ENCODE data around the gene TTC29.
"Not testable (repeated sequence)": the region's sequence is repeated elsewhere in the genome, so short reads cannot be mapped to it uniquely, and the experiment has no call there.

TTC29 gene

DNA sequence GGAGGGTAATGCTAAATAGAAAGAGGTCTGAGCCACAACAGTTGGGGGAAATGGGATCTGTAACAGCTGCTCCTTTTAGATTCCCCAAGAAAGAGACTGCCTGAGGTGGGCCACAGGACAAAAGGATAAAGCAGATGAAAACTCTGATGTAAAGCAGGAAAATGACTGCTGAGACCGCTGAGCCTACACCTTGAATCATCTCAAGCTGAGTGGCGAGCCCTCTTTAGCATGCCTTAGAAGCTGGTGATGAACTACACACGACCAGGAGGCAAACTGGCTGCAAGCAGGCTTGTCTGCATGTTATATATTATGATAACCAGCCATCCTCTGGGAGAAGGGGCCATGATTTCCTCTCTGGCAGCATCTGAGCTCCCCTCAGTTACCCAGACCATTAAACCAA, 88.4 kb downstream of the TTC29 start:
- DNase-seq (ENCODE audit: extremely low read depth in 1 of 2, low read depth in 1 of 2) = no peak

- no peak for DNase-seq (ENCODE audit: extremely low read depth in 1 of 2, low read depth in 1 of 2)
Observed at GRCh38 chr4:146855761-146856160, 89.9 kb downstream of the TTC29 start.

GRCh38 chr4:146852360-146852759, 93.3 kb downstream of the TTC29 start:
- no peak for DNase-seq (ENCODE audit: extremely low read depth in 1 of 2, low read depth in 1 of 2)

GRCh38 chr4:146847345-146847744, 98.3 kb downstream of the TTC29 start:
- no peak for DNase-seq (ENCODE audit: extremely low read depth in 1 of 2, low read depth in 1 of 2)

GRCh38 chr4:146846882-146847281, 98.8 kb downstream of the TTC29 start:
- DNase-seq (ENCODE audit: extremely low read depth in 1 of 2, low read depth in 1 of 2) = no peak

DNA sequence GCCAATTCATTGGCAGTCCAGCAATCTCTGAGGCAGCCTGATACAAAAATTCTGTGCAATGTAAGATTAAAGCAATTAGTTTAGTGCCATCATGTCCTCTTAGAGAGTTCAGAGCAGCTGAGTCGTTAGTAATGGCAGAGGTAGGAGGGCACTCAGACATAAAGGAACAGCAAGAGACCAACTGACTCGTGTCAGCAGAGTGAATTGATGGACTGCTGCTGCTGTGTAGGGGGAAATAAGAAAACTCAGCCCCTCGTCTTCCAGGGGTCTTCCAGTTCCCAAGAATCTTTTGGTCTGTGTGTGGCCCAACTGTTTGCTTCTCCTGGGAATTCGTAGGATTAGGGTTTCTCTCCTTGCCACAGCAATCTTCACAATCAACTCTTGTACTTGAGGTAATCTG, 100.9 kb downstream of the TTC29 start:
- DNase-seq (ENCODE audit: extremely low read depth in 1 of 2, low read depth in 1 of 2) = no peak

DNA sequence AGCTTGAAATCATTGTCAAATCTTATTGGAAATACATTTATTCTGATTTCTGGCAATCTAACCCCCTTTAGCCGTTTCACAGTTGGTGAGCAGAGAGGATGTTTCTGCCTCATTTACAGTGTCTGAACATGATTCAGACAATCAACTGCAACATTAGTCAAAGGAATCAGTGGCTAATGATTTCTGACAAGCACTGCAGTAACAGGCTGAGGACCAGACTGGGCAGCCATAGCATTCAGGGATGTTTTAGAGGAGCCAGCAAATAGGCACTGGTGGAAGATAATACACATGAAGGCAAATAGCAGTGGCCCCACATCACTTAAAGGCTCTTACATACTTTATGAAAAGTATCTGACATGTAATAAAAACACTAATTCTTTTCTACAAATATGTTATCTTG, 102.8 kb downstream of the TTC29 start:
- DNase-seq (ENCODE audit: extremely low read depth in 1 of 2, low read depth in 1 of 2) = no peak

DNA sequence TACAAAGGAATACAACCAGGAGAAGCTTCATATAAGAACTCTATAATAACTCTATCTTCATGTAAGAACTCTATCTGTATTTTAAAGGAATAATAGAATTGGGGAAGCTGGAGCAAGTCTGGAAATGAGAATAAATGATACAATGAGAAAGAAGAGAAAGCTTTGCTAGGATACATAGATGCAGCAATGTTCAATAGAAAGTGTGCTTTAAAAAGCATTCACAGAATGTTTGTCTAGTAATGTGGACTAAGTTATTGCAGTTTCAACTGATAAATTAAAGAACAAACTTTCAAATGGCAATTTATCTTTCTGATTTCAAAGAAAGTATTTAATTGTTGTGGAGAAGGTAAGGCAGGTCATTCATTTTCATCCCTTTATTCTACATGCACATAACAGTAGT, 104.9 kb downstream of the TTC29 start:
- DNase-seq (ENCODE audit: extremely low read depth in 1 of 2, low read depth in 1 of 2) = no peak

GRCh38 chr4:146835096-146835495, 110.6 kb downstream of the TTC29 start:
- no peak for DNase-seq (ENCODE audit: extremely low read depth in 1 of 2, low read depth in 1 of 2)

- no peak for DNase-seq (ENCODE audit: extremely low read depth in 1 of 2, low read depth in 1 of 2)
Observed at GRCh38 chr4:146834263-146835034, 111.2 kb downstream of the TTC29 start.

DNA sequence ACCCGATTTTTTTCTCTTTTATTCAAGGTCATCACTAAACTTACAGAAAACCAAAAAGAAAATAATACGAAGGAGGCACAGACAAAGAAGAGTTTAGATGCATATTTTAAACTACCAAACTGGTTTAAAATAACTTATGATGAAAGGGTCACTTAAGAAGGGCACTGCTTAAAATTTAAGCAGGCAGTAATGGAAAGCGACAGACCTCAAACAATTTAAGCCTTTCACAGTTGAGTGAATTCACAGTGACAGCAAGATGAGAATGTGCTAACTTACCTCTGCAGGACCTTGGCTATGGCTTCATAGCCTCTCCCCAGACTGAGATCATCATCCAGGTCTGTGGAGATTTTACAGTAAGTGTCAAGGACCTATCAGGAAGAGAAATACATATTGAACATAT, 112.1 kb downstream of the TTC29 start:
- DNase-seq (ENCODE audit: extremely low read depth in 1 of 2, low read depth in 1 of 2) = no peak

DNA sequence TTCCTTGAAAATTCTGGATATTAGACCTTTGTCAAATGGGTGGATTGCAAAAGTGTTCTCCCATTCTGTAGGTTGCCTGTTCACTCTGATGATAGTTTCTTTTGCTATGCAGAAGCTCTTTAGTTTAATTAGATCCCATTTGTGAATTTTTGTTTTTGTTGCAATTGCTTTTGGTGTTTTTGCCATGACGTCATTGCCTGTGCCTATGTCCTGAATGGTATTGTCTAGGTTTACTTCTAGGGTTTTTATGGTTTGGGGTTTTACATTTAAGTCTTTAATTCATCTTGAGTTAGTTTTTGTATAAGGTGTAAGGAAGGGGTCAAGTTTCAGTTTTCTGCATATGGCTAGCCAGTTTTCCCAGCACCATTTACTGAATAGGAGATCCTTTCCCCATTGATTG, 122.7 kb downstream of the TTC29 start:
- not testable (repeated sequence) for DNase-seq (ENCODE audit: extremely low read depth in 1 of 2, low read depth in 1 of 2)

GRCh38 chr4:146814750-146815149, 130.9 kb downstream of the TTC29 start:
- no peak for DNase-seq (ENCODE audit: extremely low read depth in 1 of 2, low read depth in 1 of 2)

DNA sequence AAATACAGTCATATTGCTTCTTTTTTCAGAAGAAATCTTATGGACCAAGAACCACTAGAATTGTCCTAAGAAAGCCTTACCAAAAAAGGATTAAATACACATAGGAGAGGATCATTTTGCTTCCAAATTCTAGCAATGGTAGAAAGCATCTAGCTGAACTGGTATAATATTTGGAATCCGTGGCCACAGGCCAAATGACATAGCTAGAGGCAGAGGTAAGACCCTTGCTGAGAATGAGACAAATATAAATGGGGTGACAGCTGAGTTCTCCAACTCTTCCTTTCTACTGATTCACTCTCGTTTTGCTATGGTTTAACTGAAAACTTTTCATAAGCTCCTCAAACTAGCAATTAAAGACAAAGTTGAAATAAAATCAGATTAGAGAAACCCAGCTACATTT, 150.0 kb downstream of the TTC29 start:
- DNase-seq (ENCODE audit: extremely low read depth in 1 of 2, low read depth in 1 of 2) = no peak

DNA sequence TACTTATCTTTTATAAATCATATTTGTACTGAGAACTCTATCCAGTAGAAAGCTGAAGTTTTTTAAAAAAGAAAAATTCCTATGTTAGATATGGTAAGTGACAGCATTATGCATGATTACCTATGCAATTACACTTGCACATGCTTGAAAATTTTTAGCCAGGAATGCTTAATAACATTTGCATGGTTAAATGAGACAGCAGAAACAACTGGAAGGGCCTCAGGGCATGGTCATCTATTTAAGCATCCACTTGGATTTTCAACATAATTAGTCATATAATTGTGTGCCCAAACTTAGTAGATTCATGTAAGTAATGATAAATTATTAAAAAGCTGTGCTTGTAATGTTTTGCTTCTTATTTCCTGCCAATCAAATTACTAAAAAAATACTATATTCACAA, 151.9 kb downstream of the TTC29 start:
- DNase-seq (ENCODE audit: extremely low read depth in 1 of 2, low read depth in 1 of 2) = no peak

- DNase-seq (ENCODE audit: extremely low read depth in 1 of 2, low read depth in 1 of 2) = no peak
Observed at GRCh38 chr4:146791439-146791838, 154.2 kb downstream of the TTC29 start.

- DNase-seq (ENCODE audit: extremely low read depth in 1 of 2, low read depth in 1 of 2) = no peak
Observed at GRCh38 chr4:146790515-146790914, 155.1 kb downstream of the TTC29 start.

GRCh38 chr4:146787731-146788130, 157.9 kb downstream of the TTC29 start:
- DNase-seq (ENCODE audit: extremely low read depth in 1 of 2, low read depth in 1 of 2) = no peak

DNA sequence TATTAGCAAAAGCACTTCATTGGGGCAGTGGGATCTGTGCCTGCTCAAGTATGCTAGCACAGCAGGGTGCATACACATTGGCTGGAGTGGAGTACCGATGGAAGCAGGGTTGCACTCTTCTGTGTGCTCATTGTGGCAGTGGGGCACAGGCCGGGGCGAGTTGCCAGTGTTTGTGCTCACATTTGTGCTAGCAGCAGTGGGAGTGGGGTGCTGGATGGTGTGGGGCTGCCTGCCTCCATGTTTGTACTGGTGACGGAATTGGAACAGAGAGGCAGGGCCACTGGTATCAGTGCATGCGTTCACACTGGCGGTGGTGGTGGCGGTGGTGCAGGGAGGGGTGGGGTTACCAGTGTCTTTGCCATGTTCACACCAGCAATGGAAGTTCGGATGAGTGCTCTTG, 169.0 kb downstream of the TTC29 start:
- no peak for DNase-seq (ENCODE audit: extremely low read depth in 1 of 2, low read depth in 1 of 2)

- no peak for DNase-seq (ENCODE audit: extremely low read depth in 1 of 2, low read depth in 1 of 2)
Observed at GRCh38 chr4:146763560-146763959, 182.1 kb downstream of the TTC29 start.

DNA sequence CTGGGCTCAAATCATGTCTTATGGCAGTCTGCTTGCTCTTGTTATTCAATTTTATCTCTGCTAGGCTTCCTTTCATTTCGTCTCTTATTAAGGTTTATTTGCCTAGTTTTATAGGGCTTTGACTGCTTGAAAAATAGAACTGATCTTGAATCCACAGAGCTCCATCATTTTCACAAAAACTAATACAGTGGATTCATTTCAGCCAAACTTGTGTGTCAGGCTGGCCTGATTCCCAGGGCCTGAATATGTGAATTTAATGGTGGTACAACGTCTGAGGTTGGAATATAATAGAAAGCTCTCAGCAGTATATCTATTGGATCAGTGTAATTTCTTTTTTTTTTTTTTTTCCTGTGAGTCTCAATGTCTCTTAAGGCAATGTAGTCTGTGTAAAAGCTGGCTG, 183.6 kb downstream of the TTC29 start:
- DNase-seq (ENCODE audit: extremely low read depth in 1 of 2, low read depth in 1 of 2) = no peak

- DNase-seq (ENCODE audit: extremely low read depth in 1 of 2, low read depth in 1 of 2) = no peak
Observed at GRCh38 chr4:146742416-146742815, 203.2 kb downstream of the TTC29 start.

GRCh38 chr4:146739182-146739581, 206.5 kb downstream of the TTC29 start:
- no peak for DNase-seq (ENCODE audit: extremely low read depth in 1 of 2, low read depth in 1 of 2)

All from activated CD8-positive, alpha-beta memory T cell treated with anti-CD3 and anti-CD28 coated beads for 1 hour (primary cell).